HepG2 (cell line): ENCODE measurements around the gene SIT1. TPM values are rescaled to one million over a fixed set of nuclear protein-coding genes. Genes with fewer than 3 reads are reported as not detected.
A peak's percentile ranks its signal among the peaks of the same experiment; 100 is the strongest.

Source experiments
- ATF7-NPFF ChIP-seq: sonication (generic); formaldehyde crosslinking; IDR thresholded peaks from 2 replicates; pipeline ENCODE4 v1.8.1; 2023; ENCODE audit warnings: mild to moderate bottlenecking, low read depth, missing genetic modification reagents, moderate library complexity
- CC2D1A ChIP-seq: sonication (generic); formaldehyde crosslinking; IDR thresholded peaks from 2 replicates; pipeline ENCODE4 v1.8.1; 2023; ENCODE audit warnings: mild to moderate bottlenecking, missing genetic modification reagents
- EEA1 ChIP-seq: sonication (generic); formaldehyde crosslinking; IDR thresholded peaks from 2 replicates; pipeline ENCODE4 v1.5.1; 2020; ENCODE audit warnings: mild to moderate bottlenecking, missing genetic modification reagents, borderline replicate concordance
- EP300 ChIP-seq, 3 experiments: sonication (generic) in 1 of 3; formaldehyde crosslinking in 1 of 3; IDR thresholded peaks; 2 replicates each; pipeline versions ENCODE4 v1.5.1 to v1.6.1; 2011 to 2020; ENCODE audit warnings: low read depth in 2 of 3, low read length in 2 of 3, borderline replicate concordance in 1 of 3, improper control_type of control experiment in 1 of 3, mild to moderate bottlenecking in 1 of 3, missing genetic modification reagents in 1 of 3, moderate library complexity in 1 of 3
- ETV5 ChIP-seq: IDR thresholded peaks from 2 replicates; pipeline ENCODE4 v1.6.1; 2018; ENCODE audit warnings: missing biosample characterization, missing genetic modification reagents, inconsistent platforms, borderline replicate concordance
- HOXA5 ChIP-seq: sonication (generic); formaldehyde crosslinking; IDR thresholded peaks from 2 replicates; pipeline ENCODE4 v1.4.0; 2020; ENCODE audit warnings: missing genetic modification reagents
- KDM4B ChIP-seq: sonication (generic); formaldehyde crosslinking; IDR thresholded peaks from 2 replicates; pipeline ENCODE4 v1.4.0; 2020; ENCODE audit warnings: missing genetic modification reagents
- KLF16 ChIP-seq, 2 experiments: sonication (generic) in 1 of 2; formaldehyde crosslinking in 1 of 2; IDR thresholded peaks; 2 replicates each; pipeline versions ENCODE4 v1.6.1 to v1.8.0; 2016 to 2023; ENCODE audit warnings: missing genetic modification reagents in 2 of 2, missing compliant biosample characterization in 1 of 2
- PAF1 ChIP-seq: IDR thresholded peaks from 2 replicates; pipeline ENCODE4 v1.6.1; 2016; ENCODE audit warnings: missing genetic modification reagents, missing compliant biosample characterization
- RAD21 ChIP-seq: fragments of 450-650 bp; formaldehyde crosslinking; IDR thresholded peaks from 2 replicates; pipeline ENCODE4 v1.5.0; 2020; ENCODE audit warnings: mild to moderate bottlenecking
- SALL2 ChIP-seq: sonication (generic); formaldehyde crosslinking; IDR thresholded peaks from 2 replicates; pipeline ENCODE4 v1.8.1; 2023; ENCODE audit warnings: mild to moderate bottlenecking, missing genetic modification reagents, inconsistent platforms
- SRF ChIP-seq: IDR thresholded peaks from 2 replicates; pipeline ENCODE4 v1.6.1; 2011; ENCODE audit warnings: mild to moderate bottlenecking, low read depth, low read length, moderate library complexity
- STAT5B ChIP-seq: sonication (generic); formaldehyde crosslinking; IDR thresholded peaks from 2 replicates; pipeline ENCODE4 v1.4.0; 2020; ENCODE audit warnings: missing genetic modification reagents
- TEAD2 ChIP-seq: sonication (generic); formaldehyde crosslinking; IDR thresholded peaks from 2 replicates; pipeline ENCODE4 v1.9.0; 2021; ENCODE audit warnings: missing genetic modification reagents
- ZC3H4 ChIP-seq: sonication (generic); formaldehyde crosslinking; IDR thresholded peaks from 2 replicates; pipeline ENCODE4 v1.4.0; 2020; ENCODE audit warnings: missing genetic modification reagents, borderline replicate concordance
- ZNF12 ChIP-seq: sonication (generic); formaldehyde crosslinking; IDR thresholded peaks from 2 replicates; pipeline ENCODE4 v1.5.0; 2020; ENCODE audit warnings: missing genetic modification reagents
- ZNF3 ChIP-seq: IDR thresholded peaks from 2 replicates; pipeline ENCODE4 v1.7.0; 2017; ENCODE audit warnings: inconsistent platforms
- ZNF562 ChIP-seq: sonication (generic); formaldehyde crosslinking; IDR thresholded peaks from 2 replicates; pipeline ENCODE4 v1.8.0; 2022; ENCODE audit warnings: missing genetic modification reagents, borderline replicate concordance
- ZNF598 ChIP-seq: sonication (generic); formaldehyde crosslinking; IDR thresholded peaks from 2 replicates; pipeline ENCODE4 v1.5.1; 2020; ENCODE audit warnings: mild to moderate bottlenecking, missing genetic modification reagents, borderline replicate concordance
- ZNF761 ChIP-seq: sonication (generic); formaldehyde crosslinking; conservative IDR thresholded peaks from 2 replicates; pipeline ENCODE4 v1.4.0; 2020; ENCODE audit warnings: mild to moderate bottlenecking, missing genetic modification reagents
- polyA plus RNA-seq, 8 experiments: library from polyadenylated mRNA; depleted of rRNA in 3 of 8; stranded (reverse) in 7 of 8; unstranded in 1 of 8; fragments of >200 nt; fragmentation: Illumina TruSeq in 4 of 8; extraction: Trizol in 4 of 8; gene quantifications; 2 replicates each; pipeline versions ENCODE4 v1.2.1 to v1.2.3, GENCODE V29; 2011 to 2016; ENCODE audit warnings: low read depth in 4 of 8, missing spikeins in 1 of 8, mixed read lengths in 1 of 8; ENCODE audit not compliant: insufficient read depth in 1 of 8
- total RNA-seq, 5 experiments: library from RNA; depleted of rRNA; stranded (reverse); fragments of >200 nt; fragmentation: Illumina TruSeq; extraction: Trizol; gene quantifications; 2 replicates each; pipeline ENCODE4 v1.2.3, GENCODE V29; 2016; ENCODE audit warnings: low read depth in 1 of 5
- TF ChIP-seq, protein P1 (sequence below): sonication (generic); formaldehyde crosslinking; IDR thresholded peaks from 2 replicates; pipeline ENCODE4 v1.4.0; 2020; ENCODE audit warnings: low read depth, mild to moderate bottlenecking, missing genetic modification reagents
- TF ChIP-seq, protein P2 (sequence below), 2 experiments: fragments of 450-650 bp in 1 of 2; sonication (generic) in 1 of 2; formaldehyde crosslinking; IDR thresholded peaks; 2 replicates each; pipeline versions ENCODE4 v1.5.0 to v1.8.0; 2020 to 2022; ENCODE audit warnings: mild to moderate bottlenecking in 1 of 2, missing genetic modification reagents in 1 of 2
- TF ChIP-seq, protein P3 (sequence below): sonication (generic); formaldehyde crosslinking; IDR thresholded peaks from 2 replicates; pipeline ENCODE4 v1.4.0; 2020; ENCODE audit warnings: mild to moderate bottlenecking, missing genetic modification reagents
- TF ChIP-seq, protein P4 (sequence below): IDR thresholded peaks from 2 replicates; pipeline ENCODE4 v1.6.1; 2016; ENCODE audit warnings: mild to moderate bottlenecking

The SIT1 gene
- total and polyA plus RNA-seq, 2 of the 13 experiments (the other 11 are each of a cell fraction or from before 2014, with no cell fraction given): 0.09 to 6.7 TPM

DNA sequence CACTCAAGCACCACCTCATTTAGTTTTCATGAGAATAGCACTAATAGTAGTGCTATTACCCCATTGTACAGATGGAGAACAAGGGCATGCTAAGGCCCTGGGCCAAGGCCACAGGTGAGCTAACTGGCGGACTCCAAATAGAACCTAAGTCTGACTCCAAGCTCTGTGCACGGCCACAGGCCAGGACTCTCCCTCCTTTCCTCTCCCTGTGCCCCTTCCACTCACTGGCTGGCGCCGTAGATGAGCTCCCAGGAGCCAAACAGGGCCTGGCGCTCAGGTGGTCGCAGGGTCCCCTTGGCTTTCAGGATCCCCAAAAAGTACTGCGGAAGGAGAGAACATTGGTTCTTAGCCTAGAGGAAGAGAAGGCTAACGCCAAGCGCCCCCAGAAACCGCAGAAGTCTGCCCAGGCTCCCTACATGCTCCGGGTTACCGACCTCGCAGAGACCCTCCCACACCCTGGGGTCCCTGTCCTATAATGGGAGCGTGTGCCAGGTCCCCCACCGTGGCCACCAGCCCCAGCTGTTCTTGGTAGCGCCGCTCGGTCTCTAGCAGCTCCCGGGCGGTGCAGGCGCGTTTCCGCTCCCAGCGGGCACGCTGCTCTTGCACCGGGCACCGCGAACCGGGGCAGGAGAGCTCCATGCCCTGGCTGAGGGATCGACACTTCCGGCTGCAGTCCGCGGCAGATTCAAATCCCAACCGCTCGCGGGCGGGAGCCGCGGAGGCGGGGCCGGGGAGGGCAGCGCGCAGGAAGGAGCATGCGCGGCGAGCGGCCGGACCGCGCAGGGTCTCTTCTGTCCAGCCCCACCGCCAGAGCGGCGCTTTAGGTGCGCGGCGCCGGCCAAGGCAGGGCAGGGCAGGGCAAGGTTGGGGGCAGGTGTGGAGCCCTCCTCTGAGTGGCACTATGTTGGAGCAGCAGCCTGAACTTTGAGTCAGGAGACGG is 14.1 kb upstream of the SIT1 start, which contains the start of gene ARHGEF39 (continued):
- TF ChIP-seq SRF: no peak
- TF ChIP-seq, protein P1, sequence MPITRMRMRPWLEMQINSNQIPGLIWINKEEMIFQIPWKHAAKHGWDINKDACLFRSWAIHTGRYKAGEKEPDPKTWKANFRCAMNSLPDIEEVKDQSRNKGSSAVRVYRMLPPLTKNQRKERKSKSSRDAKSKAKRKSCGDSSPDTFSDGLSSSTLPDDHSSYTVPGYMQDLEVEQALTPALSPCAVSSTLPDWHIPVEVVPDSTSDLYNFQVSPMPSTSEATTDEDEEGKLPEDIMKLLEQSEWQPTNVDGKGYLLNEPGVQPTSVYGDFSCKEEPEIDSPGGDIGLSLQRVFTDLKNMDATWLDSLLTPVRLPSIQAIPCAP: no peak
- TF ChIP-seq ETV5 (CRISPR knock-in tag): peak; percentile 97
- TF ChIP-seq STAT5B: 0 out of 2 replicates have a peak, but pooled peaks have one; percentile 28
- peak; percentile 99 for TF ChIP-seq ATF7-NPFF (CRISPR knock-in tag)
- no peak for TF ChIP-seq PAF1 (CRISPR knock-in tag)
- peak in 1 of 2 experiments; percentile 14; a peak in 1 of 4 replicates for TF ChIP-seq EP300 (IDR thresholded peaks at IDR 0.05; ENCODE audit: low read depth in 2 of 2, low read length in 2 of 2)
- TF ChIP-seq EP300 (CRISPR knock-in tag; IDR thresholded peaks at IDR 0.05; ENCODE audit: borderline replicate concordance): no peak; the same call in 1 of the 2 replicates
- TF ChIP-seq TEAD2: 0 out of 2 replicates have a peak, but pooled peaks have one; percentile 56
- TF ChIP-seq, protein P2, sequence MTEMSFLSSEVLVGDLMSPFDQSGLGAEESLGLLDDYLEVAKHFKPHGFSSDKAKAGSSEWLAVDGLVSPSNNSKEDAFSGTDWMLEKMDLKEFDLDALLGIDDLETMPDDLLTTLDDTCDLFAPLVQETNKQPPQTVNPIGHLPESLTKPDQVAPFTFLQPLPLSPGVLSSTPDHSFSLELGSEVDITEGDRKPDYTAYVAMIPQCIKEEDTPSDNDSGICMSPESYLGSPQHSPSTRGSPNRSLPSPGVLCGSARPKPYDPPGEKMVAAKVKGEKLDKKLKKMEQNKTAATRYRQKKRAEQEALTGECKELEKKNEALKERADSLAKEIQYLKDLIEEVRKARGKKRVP (CRISPR knock-in tag; IDR thresholded peaks at IDR 0.05): peak in 1 of 2 experiments; percentile 87; a peak in 2 of 4 replicates
- TF ChIP-seq CC2D1A (CRISPR knock-in tag): 0 out of 2 replicates have a peak, but pooled peaks have one; percentile 68
- peak; percentile 68; the same call in 1 of the 2 replicates for TF ChIP-seq SALL2 (CRISPR knock-in tag)
- no peak for TF ChIP-seq KDM4B (CRISPR knock-in tag)
- no peak for TF ChIP-seq ZC3H4 (CRISPR knock-in tag)
- peak; percentile 79 for TF ChIP-seq RAD21
- TF ChIP-seq HOXA5 (CRISPR knock-in tag): 0 out of 2 replicates have a peak, but pooled peaks have one; percentile 32
- TF ChIP-seq ZNF761: peak; percentile 74; the same call in 1 of the 2 replicates
- peak; percentile 90 for TF ChIP-seq ZNF562 (CRISPR knock-in tag)
- TF ChIP-seq ZNF3 (CRISPR knock-in tag): no peak
- TF ChIP-seq, protein P3, sequence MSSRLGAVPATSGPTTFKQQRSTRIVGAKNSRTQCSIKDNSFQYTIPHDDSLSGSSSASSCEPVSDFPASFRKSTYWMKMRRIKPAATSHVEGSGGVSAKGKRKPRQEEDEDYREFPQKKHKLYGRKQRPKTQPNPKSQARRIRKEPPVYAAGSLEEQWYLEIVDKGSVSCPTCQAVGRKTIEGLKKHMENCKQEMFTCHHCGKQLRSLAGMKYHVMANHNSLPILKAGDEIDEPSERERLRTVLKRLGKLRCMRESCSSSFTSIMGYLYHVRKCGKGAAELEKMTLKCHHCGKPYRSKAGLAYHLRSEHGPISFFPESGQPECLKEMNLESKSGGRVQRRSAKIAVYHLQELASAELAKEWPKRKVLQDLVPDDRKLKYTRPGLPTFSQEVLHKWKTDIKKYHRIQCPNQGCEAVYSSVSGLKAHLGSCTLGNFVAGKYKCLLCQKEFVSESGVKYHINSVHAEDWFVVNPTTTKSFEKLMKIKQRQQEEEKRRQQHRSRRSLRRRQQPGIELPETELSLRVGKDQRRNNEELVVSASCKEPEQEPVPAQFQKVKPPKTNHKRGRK (CRISPR knock-in tag): no peak
- peak; percentile 67; the same call in 1 of the 2 replicates for TF ChIP-seq ZNF598
- TF ChIP-seq KLF16 (CRISPR knock-in tag; IDR thresholded peaks at IDR 0.05): peak in 1 of 2 experiments; percentile 96; a peak in 2 of 4 replicates
- TF ChIP-seq ZNF12 (CRISPR knock-in tag): no peak
- TF ChIP-seq, protein P4, sequence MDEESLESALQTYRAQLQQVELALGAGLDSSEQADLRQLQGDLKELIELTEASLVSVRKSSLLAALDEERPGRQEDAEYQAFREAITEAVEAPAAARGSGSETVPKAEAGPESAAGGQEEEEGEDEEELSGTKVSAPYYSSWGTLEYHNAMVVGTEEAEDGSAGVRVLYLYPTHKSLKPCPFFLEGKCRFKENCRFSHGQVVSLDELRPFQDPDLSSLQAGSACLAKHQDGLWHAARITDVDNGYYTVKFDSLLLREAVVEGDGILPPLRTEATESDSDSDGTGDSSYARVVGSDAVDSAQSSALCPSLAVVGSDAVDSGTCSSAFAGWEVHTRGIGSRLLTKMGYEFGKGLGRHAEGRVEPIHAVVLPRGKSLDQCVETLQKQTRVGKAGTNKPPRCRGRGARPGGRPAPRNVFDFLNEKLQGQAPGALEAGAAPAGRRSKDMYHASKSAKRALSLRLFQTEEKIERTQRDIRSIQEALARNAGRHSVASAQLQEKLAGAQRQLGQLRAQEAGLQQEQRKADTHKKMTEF (CRISPR knock-in tag): peak; percentile 91
- TF ChIP-seq EEA1 (CRISPR knock-in tag): no peak; the same call in 1 of the 2 replicates
